IMR-90 (cell line): ENCODE measurements around the gene SP7. TPM values are rescaled to one million over a fixed set of nuclear protein-coding genes. Genes with fewer than 3 reads are reported as not detected.

Source experiments
- ATAC-seq: fragments of 200-7000 bp; cut with Tn5 transposase; 2 replicates; pipeline ENCODE4 v1.9.1; 2020; ENCODE audit warnings: low read depth, mild to moderate bottlenecking, moderate library complexity
- BruUV-seq: library from RNA; stranded (reverse); fragments of 400-500 nt; replicated peaks from 2 replicates; lab custom pipeline; 2021; lab: Mats Ljungman, UMichigan
- CTCF ChIA-PET: fragments of 300-600 bp; formaldehyde crosslinking; extraction: SDS; loops from one replicate; lab custom pipeline; 2021; ENCODE audit warnings: antibody characterized with exemption; lab: Yijun Ruan, JAX
- POLR2A ChIA-PET: fragments of 300-600 bp; sonication (Branson Sonifier 250); formaldehyde crosslinking; loops from one replicate; lab custom pipeline; 2022; ENCODE audit warnings: antibody characterized with exemption; ENCODE audit not compliant: unreplicated experiment; lab: Charles Lee
- DNase-seq: peaks from one replicate; pipeline ENCODE4 v3.0.0; 2013
- H2AFZ ChIP-seq: replicated peaks from 2 replicates; pipeline ENCODE3; 2013; ENCODE audit warnings: low read length, mild to moderate bottlenecking; ENCODE audit not compliant: poor library complexity
- H2AK5ac ChIP-seq: 2 replicates; pipeline ENCODE4 v1.6.1; 2013; ENCODE audit warnings: low read depth, low read length, inconsistent platforms
- H2AK9ac ChIP-seq: replicated peaks from 2 replicates; pipeline ENCODE3; 2013; ENCODE audit warnings: mild to moderate bottlenecking, low read depth, low read length, moderate library complexity; ENCODE audit not compliant: poor library complexity
- H2BK120ac ChIP-seq: 2 replicates; pipeline ENCODE4 v1.6.1; 2013; ENCODE audit warnings: low read depth, low read length, inconsistent platforms
- H2BK15ac ChIP-seq: 3 replicates; pipeline ENCODE4 v1.6.1; 2013; ENCODE audit warnings: low read depth, low read length, inconsistent platforms
- H2BK20ac ChIP-seq: 2 replicates; pipeline ENCODE4 v1.6.1; 2013; ENCODE audit warnings: low read depth, mild to moderate bottlenecking, inconsistent platforms, low read length, moderate library complexity
- H2BK5ac ChIP-seq: 2 replicates; pipeline ENCODE4 v1.6.1; 2013; ENCODE audit warnings: mild to moderate bottlenecking, low read depth, low read length, inconsistent platforms; ENCODE audit not compliant: poor library complexity, severe bottlenecking
- H3K14ac ChIP-seq: replicated peaks from 2 replicates; pipeline ENCODE4 v1.6.1; 2013; ENCODE audit warnings: low read depth, low read length, inconsistent platforms
- H3K18ac ChIP-seq: 2 replicates; pipeline ENCODE4 v1.6.1; 2013; ENCODE audit warnings: low read depth, low read length, control low read depth
- H3K23ac ChIP-seq: 2 replicates; pipeline ENCODE4 v1.6.1; 2013; ENCODE audit warnings: low read depth, low read length, inconsistent platforms
- H3K27ac ChIP-seq: 2 replicates; pipeline ENCODE4 v1.5.1; 2013; ENCODE audit warnings: mild to moderate bottlenecking, control low read depth, low read length; ENCODE audit not compliant: insufficient read depth
- H3K27me3 ChIP-seq: 2 replicates; pipeline ENCODE4 v1.6.1; 2013; ENCODE audit warnings: low read length; ENCODE audit not compliant: control insufficient read depth, insufficient read depth
- H3K36me3 ChIP-seq: 2 replicates; pipeline ENCODE4 v1.6.1; 2013; ENCODE audit warnings: low read length, mixed read lengths; ENCODE audit not compliant: control insufficient read depth, insufficient read depth
- H3K4ac ChIP-seq: 2 replicates; pipeline ENCODE4 v1.6.1; 2013; ENCODE audit warnings: low read depth, low read length, inconsistent platforms
- H3K4me1 ChIP-seq: 2 replicates; pipeline ENCODE4 v1.6.1; 2013; ENCODE audit warnings: low read length, mixed read lengths; ENCODE audit not compliant: control insufficient read depth, insufficient read depth
- H3K4me2 ChIP-seq: 2 replicates; pipeline ENCODE4 v1.6.1; 2013; ENCODE audit warnings: low read depth, mild to moderate bottlenecking, control low read depth, low read length, moderate library complexity
- H3K4me3 ChIP-seq: 2 replicates; pipeline ENCODE4 v1.5.1; 2013; ENCODE audit warnings: low read depth, mild to moderate bottlenecking, control low read depth, low read length, moderate library complexity; ENCODE audit not compliant: insufficient read depth
- H3K56ac ChIP-seq: 2 replicates; pipeline ENCODE4 v1.6.1; 2013; ENCODE audit warnings: low read length, inconsistent platforms; ENCODE audit not compliant: insufficient read depth; ENCODE audit errors: extremely low read depth
- H3K79me1 ChIP-seq, 2 experiments: 2 replicates each; pipeline ENCODE4 v1.6.1; 2013; ENCODE audit warnings: low read length in 2 of 2, inconsistent platforms in 1 of 2, low read depth in 1 of 2
- H3K9ac ChIP-seq: 2 replicates; pipeline ENCODE4 v1.6.1; 2013; ENCODE audit warnings: low read depth, low read length, control low read depth
- H3K9me1 ChIP-seq: 2 replicates; pipeline ENCODE4 v1.6.1; 2013; ENCODE audit warnings: low read length, inconsistent platforms; ENCODE audit not compliant: insufficient read depth
- H3K9me3 ChIP-seq: 2 replicates; pipeline ENCODE4 v1.6.1; 2013; ENCODE audit warnings: low read length; ENCODE audit not compliant: control insufficient read depth, insufficient read depth
- H4K20me1 ChIP-seq: 2 replicates; pipeline ENCODE4 v1.6.1; 2013; ENCODE audit warnings: low read length, inconsistent platforms; ENCODE audit not compliant: insufficient read depth
- H4K5ac ChIP-seq: 2 replicates; pipeline ENCODE4 v1.6.1; 2013; ENCODE audit warnings: mild to moderate bottlenecking, low read depth, low read length, control low read depth
- H4K8ac ChIP-seq, 2 experiments: 2 replicates each; pipeline ENCODE4 v1.6.1; 2013; ENCODE audit warnings: low read depth in 2 of 2, low read length in 2 of 2, control low read depth in 1 of 2, inconsistent platforms in 1 of 2
- H4K91ac ChIP-seq: 2 replicates; pipeline ENCODE4 v1.6.1; 2013; ENCODE audit warnings: low read depth, low read length, inconsistent platforms; ENCODE audit not compliant: insufficient read depth
- BHLHE40 ChIP-seq: fragments of 150-350 bp; IDR thresholded peaks from 2 replicates; pipeline ENCODE4 v1.6.1; 2016; ENCODE audit warnings: mild to moderate bottlenecking, low read depth, low read length
- CEBPB ChIP-seq: IDR thresholded peaks from 2 replicates; pipeline ENCODE4 v1.6.1; 2012; ENCODE audit warnings: low read depth, low read length, improper control_type of control experiment
- CHD1 ChIP-seq: IDR thresholded peaks from 2 replicates; pipeline ENCODE4 v1.6.1; 2012; ENCODE audit warnings: low read depth, low read length, improper control_type of control experiment
- CTCF ChIP-seq: conservative IDR thresholded peaks from 2 replicates; pipeline ENCODE4 v1.5.1; 2012; ENCODE audit warnings: mild to moderate bottlenecking, low read depth, low read length, improper control_type of control experiment
- ELK1 ChIP-seq: fragments of 150-350 bp; IDR thresholded peaks from 2 replicates; pipeline ENCODE4 v1.6.1; 2016; ENCODE audit warnings: low read depth, mild to moderate bottlenecking, low read length, moderate library complexity, borderline replicate concordance
- FOS ChIP-seq: fragments of 150-350 bp; IDR thresholded peaks from 2 replicates; pipeline ENCODE4 v1.6.1; 2016; ENCODE audit warnings: low read depth, low read length
- MAFK ChIP-seq: IDR thresholded peaks from 2 replicates; pipeline ENCODE4 v1.6.1; 2012; ENCODE audit warnings: low read depth, low read length, improper control_type of control experiment
- MAZ ChIP-seq: IDR thresholded peaks from 2 replicates; pipeline ENCODE4 v1.6.1; 2012; ENCODE audit warnings: low read depth, mild to moderate bottlenecking, low read length, improper control_type of control experiment, moderate library complexity, borderline replicate concordance
- MXI1 ChIP-seq: IDR thresholded peaks from 2 replicates; pipeline ENCODE4 v1.6.1; 2012; ENCODE audit warnings: low read depth, mild to moderate bottlenecking, low read length, moderate library complexity, borderline replicate concordance
- NFE2L2 ChIP-seq: fragments of 150-350 bp; IDR thresholded peaks from 2 replicates; pipeline ENCODE4 v1.6.1; 2016; ENCODE audit warnings: low read depth, mild to moderate bottlenecking, low read length
- POLR2A ChIP-seq: IDR thresholded peaks from 2 replicates; pipeline ENCODE4 v1.6.1; 2012; ENCODE audit warnings: mild to moderate bottlenecking, low read depth, low read length
- RAD21 ChIP-seq: IDR thresholded peaks from 2 replicates; pipeline ENCODE4 v1.6.1; 2012; ENCODE audit warnings: low read length, improper control_type of control experiment
- RCOR1 ChIP-seq: IDR thresholded peaks from 2 replicates; pipeline ENCODE4 v1.6.1; 2012; ENCODE audit warnings: mild to moderate bottlenecking, low read length, improper control_type of control experiment; ENCODE audit not compliant: insufficient replicate concordance
- RFX5 ChIP-seq: IDR thresholded peaks from 2 replicates; pipeline ENCODE4 v1.8.0; 2012; ENCODE audit warnings: low read depth, mild to moderate bottlenecking, low read length, moderate library complexity
- SMC3 ChIP-seq: fragments of 150-350 bp; IDR thresholded peaks from 2 replicates; pipeline ENCODE4 v1.6.1; 2016; ENCODE audit warnings: low read depth, mild to moderate bottlenecking, antibody characterized with exemption, low read length, moderate library complexity
- USF2 ChIP-seq: fragments of 150-350 bp; IDR thresholded peaks from 2 replicates; pipeline ENCODE4 v1.6.1; 2017; ENCODE audit warnings: mild to moderate bottlenecking, antibody characterized with exemption, low read length, low read depth
- WGBS, 2 experiments: methylation state at CpG; one replicate each; pipeline versions ENCODE4 v1.1.5 to v1.1.7; 2013; ENCODE audit warnings: missing lambda C conversion rate in 2 of 2; ENCODE audit not compliant: insufficient read length in 1 of 2; ENCODE audit errors: extremely low coverage in 2 of 2; 5-methylcytosine and 5-hydroxymethylcytosine counted together
- dilution Hi-C: fragments of 300-500 bp; cut with HindIII; formaldehyde crosslinking; loops from one replicate; pipeline ENCODE4 v1.14.3; 2018; ENCODE audit warnings: low sequenced_read_pairs; ENCODE audit not compliant: unreplicated experiment
- in situ Hi-C: fragments of 300-500 bp; cut with MboI; formaldehyde crosslinking; loops from 3 replicates; pipeline ENCODE4 v1.14.3; 2019; ENCODE audit warnings: low sequenced_read_pairs, inconsistent platforms, mixed read lengths
- intact Hi-C: fragments of 100-400 bp; cut with micrococcal nuclease; formaldehyde crosslinking; loops from 2 replicates; pipeline ENCODE4 v1.10.0; 2022
- polyA plus RNA-seq, 3 experiments: library from polyadenylated mRNA; depleted of rRNA; stranded (reverse); fragments of >200 nt; gene quantifications; 2 replicates each; pipeline ENCODE4 v1.2.3, GENCODE V29; 2012; ENCODE audit warnings: low replicate concordance in 1 of 3
- total RNA-seq: library from RNA; depleted of rRNA; stranded (reverse); fragments of >200 nt; gene quantifications from 2 replicates; pipeline ENCODE4 v1.2.3, GENCODE V29; 2012

The SP7 gene
- total and polyA plus RNA-seq, 2 of the 4 experiments (the other 2 are of a cell fraction) = not detected

GRCh38 chr12:53343449-53343848, 7.3 kb upstream of the SP7 start:
- Histone ChIP-seq H2BK20ac (no peak overlapping the region), H3K23ac (no peak overlapping the region), H3K4ac (no peak overlapping the region), H3K14ac (no peak overlapping the region), H4K20me1 (no peaks in the 10 kb centered on the region), H3K79me1 (no peaks in the 10 kb centered on the region), H3K4me3 (no peak overlapping the region), H3K4me1 (peaks cover 7% of the 10 kb centered on the region; the same call in 1 of the 2 replicates), H2AK9ac (no peak overlapping the region), H2BK15ac (no peak overlapping the region), H3K27me3 (peaks cover 23% of the 10 kb centered on the region), H3K27ac (no peak overlapping the region), H3K56ac (no peak overlapping the region), H3K4me2 (no peak overlapping the region), H3K36me3 (no peaks in the 10 kb centered on the region), H3K9me1 (peaks cover 9% of the 10 kb centered on the region; the same call in 1 of the 2 replicates), H3K18ac (no peak overlapping the region), H4K8ac (no peak overlapping the region), H2BK120ac (no peak overlapping the region), H4K5ac (no peak overlapping the region), H3K9me3 (no peaks in the 10 kb centered on the region), H3K9ac (no peak overlapping the region), H4K91ac (no peak overlapping the region), H2BK5ac (no peak overlapping the region), H2AFZ (no peak overlapping the region), H2AK5ac (no peak overlapping the region)
- POLR2A ChIA-PET = no interaction called here
- BruUV-seq = no TSS peak
- intact Hi-C loops (no loop called here), in situ Hi-C loops (no loop called here), dilution Hi-C loops (no loop called here)
- CTCF ChIA-PET = interaction anchor here (0.8 to 1.2 kb wide), 2 partner anchors 22 to 78 kb away, joined by 3 to 4 read pairs; partner anchors contain the start of gene AAAS
- WGBS, 2 experiments = 9% methylated on average over 1 of the region's 3 CpGs; no CpG with 5 or more reads in 1 of the 2 experiments
- DNase-seq (no peak), ATAC-seq (no peak)
- TF ChIP-seq CTCF (no peak), ELK1 (no peak), RFX5 (no peak), MAFK (no peak), MXI1 (no peak), MAZ (no peak), POLR2A (no peak), RAD21 (no peak), SMC3 (no peak), NFE2L2 (no peak), CHD1 (no peak), BHLHE40 (no peak), USF2 (no peak), RCOR1 (no peak), FOS (no peak), CEBPB (no peak)
